Dendritic cell treated with granulocyte-macrophage colony-stimulating factor and Interleukin-4, amounts not matched to agents 40 ng/mL and 50 ng/mL, for 4 days (primary cell): ENCODE measurements around the gene TRIM37.
"Not testable (repeated sequence)": the region's sequence is repeated elsewhere in the genome, so short reads cannot be mapped to it uniquely, and the experiment has no call there.

Source experiments
- H3K27ac Mint-ChIP-seq: one replicate; pipeline ENCODE4 v1.8.0; 2022; ENCODE audit warnings: mild to moderate bottlenecking, mixed read lengths
- H3K27me3 Mint-ChIP-seq: one replicate; pipeline ENCODE4 v1.8.0; 2022; ENCODE audit warnings: mild to moderate bottlenecking, mixed read lengths
- H3K36me3 Mint-ChIP-seq: one replicate; pipeline ENCODE4 v1.8.0; 2022; ENCODE audit warnings: low read depth, mixed read lengths
- H3K4me1 Mint-ChIP-seq: one replicate; pipeline ENCODE4 v1.8.0; 2022; ENCODE audit warnings: low read depth, mixed read lengths
- H3K4me3 Mint-ChIP-seq: one replicate; pipeline ENCODE4 v1.8.0; 2022; ENCODE audit warnings: mild to moderate bottlenecking, moderate library complexity, mixed read lengths
- H3K9me3 Mint-ChIP-seq: one replicate; pipeline ENCODE4 v1.8.0; 2022; ENCODE audit warnings: mixed read lengths
- intact Hi-C: fragments of 100-400 bp; cut with micrococcal nuclease; formaldehyde crosslinking; loops from one replicate; pipeline ENCODE4 v1.15.0; 2022

TRIM37 gene

GRCh38 chr17:58980706-58981481, 125.8 kb downstream of the TRIM37 start:
- no peaks in the 10 kb centered on the region for H3K36me3 Mint-ChIP-seq
- H3K4me1 Mint-ChIP-seq = peaks cover 6% of the 10 kb centered on the region
- no peaks in the 10 kb centered on the region for H3K27me3 Mint-ChIP-seq
- H3K9me3 Mint-ChIP-seq = no peaks in the 10 kb centered on the region
- no peak overlapping the region for H3K27ac Mint-ChIP-seq
- H3K4me3 Mint-ChIP-seq = no peak overlapping the region
- intact Hi-C loops = no loop called here

- no peak overlapping the region for H3K4me3 Mint-ChIP-seq
- H3K27ac Mint-ChIP-seq = no peak overlapping the region
- peaks cover 16% of the 10 kb centered on the region for H3K4me1 Mint-ChIP-seq
- intact Hi-C loops = no loop called here
- H3K9me3 Mint-ChIP-seq = no peaks in the 10 kb centered on the region
- no peaks in the 10 kb centered on the region for H3K36me3 Mint-ChIP-seq
- H3K27me3 Mint-ChIP-seq = no peaks in the 10 kb centered on the region
Measured at GRCh38 chr17:58976541-58976940, 130.1 kb downstream of the TRIM37 start.

GRCh38 chr17:58974354-58974753, 132.3 kb downstream of the TRIM37 start:
- Mint-ChIP-seq H3K27me3 (no peaks in the 10 kb centered on the region), H3K27ac (no peak overlapping the region), H3K36me3 (no peaks in the 10 kb centered on the region), H3K4me3 (no peak overlapping the region), H3K9me3 (no peaks in the 10 kb centered on the region), H3K4me1 (peaks cover 17% of the 10 kb centered on the region)
- intact Hi-C loops = no loop called here

GRCh38 chr17:58970609-58971450, 135.8 kb downstream of the TRIM37 start:
- intact Hi-C loops = no loop called here
- Mint-ChIP-seq H3K4me3 (no peak overlapping the region), H3K27ac (no peak overlapping the region)

GRCh38 chr17:58969612-58970011, 137.1 kb downstream of the TRIM37 start:
- no peaks in the 10 kb centered on the region for H3K27me3 Mint-ChIP-seq
- intact Hi-C loops = no loop called here

More at GRCh38 chr17:58970609-58971450, 135.8 kb downstream of the TRIM37 start:
- Mint-ChIP-seq H3K36me3 (no peaks in the 10 kb centered on the region), H3K4me1 (peaks cover 15% of the 10 kb centered on the region), H3K27me3 (no peaks in the 10 kb centered on the region), H3K9me3 (no peaks in the 10 kb centered on the region)

GRCh38 chr17:58969156-58969555, 137.5 kb downstream of the TRIM37 start:
- Mint-ChIP-seq H3K4me1 (peaks cover 9% of the 10 kb centered on the region), H3K27me3 (no peaks in the 10 kb centered on the region), H3K9me3 (no peaks in the 10 kb centered on the region), H3K4me3 (no peak overlapping the region), H3K27ac (no peak overlapping the region), H3K36me3 (no peaks in the 10 kb centered on the region)
- intact Hi-C loops = no loop called here

More at GRCh38 chr17:58969612-58970011, 137.1 kb downstream of the TRIM37 start:
- H3K4me1 Mint-ChIP-seq = peaks cover 9% of the 10 kb centered on the region
- no peaks in the 10 kb centered on the region for H3K9me3 Mint-ChIP-seq
- no peak overlapping the region for H3K4me3 Mint-ChIP-seq
- no peaks in the 10 kb centered on the region for H3K36me3 Mint-ChIP-seq
- H3K27ac Mint-ChIP-seq = no peak overlapping the region

GRCh38 chr17:58968426-58969061, 138.1 kb downstream of the TRIM37 start:
- H3K4me1 Mint-ChIP-seq = peaks cover 9% of the 10 kb centered on the region

GRCh38 chr17:58966208-58966607, 140.5 kb downstream of the TRIM37 start:
- peaks cover 3% of the 10 kb centered on the region for H3K27me3 Mint-ChIP-seq
- no peak overlapping the region for H3K4me3 Mint-ChIP-seq
- H3K36me3 Mint-ChIP-seq = no peaks in the 10 kb centered on the region
- intact Hi-C loops = no loop called here
- H3K4me1 Mint-ChIP-seq = peaks cover 12% of the 10 kb centered on the region
- no peak overlapping the region for H3K27ac Mint-ChIP-seq
- no peaks in the 10 kb centered on the region for H3K9me3 Mint-ChIP-seq

More at GRCh38 chr17:58968426-58969061, 138.1 kb downstream of the TRIM37 start:
- Mint-ChIP-seq H3K9me3 (no peaks in the 10 kb centered on the region), H3K36me3 (no peaks in the 10 kb centered on the region), H3K27ac (no peak overlapping the region), H3K4me3 (no peak overlapping the region), H3K27me3 (no peaks in the 10 kb centered on the region)
- intact Hi-C loops = no loop called here

- Mint-ChIP-seq H3K4me1 (peaks cover 14% of the 10 kb centered on the region), H3K9me3 (no peaks in the 10 kb centered on the region), H3K36me3 (no peaks in the 10 kb centered on the region), H3K27me3 (peaks cover 3% of the 10 kb centered on the region), H3K27ac (no peak overlapping the region), H3K4me3 (no peak overlapping the region)
- intact Hi-C loops = no loop called here
Measured at GRCh38 chr17:58965221-58965620, 141.5 kb downstream of the TRIM37 start.

- H3K36me3 Mint-ChIP-seq = no peaks in the 10 kb centered on the region
- H3K9me3 Mint-ChIP-seq = no peaks in the 10 kb centered on the region
- H3K27ac Mint-ChIP-seq = no peak overlapping the region
- peaks cover 10% of the 10 kb centered on the region for H3K4me1 Mint-ChIP-seq
- peaks cover 3% of the 10 kb centered on the region for H3K27me3 Mint-ChIP-seq
- no peak overlapping the region for H3K4me3 Mint-ChIP-seq
- intact Hi-C loops = no loop called here
Measured at GRCh38 chr17:58960068-58960467, 146.6 kb downstream of the TRIM37 start.

- H3K4me3 Mint-ChIP-seq, H3K9me3 Mint-ChIP-seq, H3K36me3 Mint-ChIP-seq, H3K27ac Mint-ChIP-seq, intact Hi-C loops, H3K27me3 Mint-ChIP-seq: not testable (repeated sequence)
- peaks cover 30% of the 10 kb centered on the region for H3K4me1 Mint-ChIP-seq
Measured at GRCh38 chr17:58957725-58958073, 149.0 kb downstream of the TRIM37 start.

- H3K27me3 Mint-ChIP-seq = no peaks in the 10 kb centered on the region
- intact Hi-C loops = no loop called here
- no peaks in the 10 kb centered on the region for H3K36me3 Mint-ChIP-seq
- H3K4me1 Mint-ChIP-seq = peaks cover 30% of the 10 kb centered on the region
- H3K9me3 Mint-ChIP-seq = no peaks in the 10 kb centered on the region
- no peak overlapping the region for H3K27ac Mint-ChIP-seq
- no peak overlapping the region for H3K4me3 Mint-ChIP-seq
Measured at GRCh38 chr17:58956997-58957724, 149.5 kb downstream of the TRIM37 start.

GRCh38 chr17:58954358-58954757, 152.3 kb downstream of the TRIM37 start:
- Mint-ChIP-seq H3K27ac (peak overlapping the region; percentile 7), H3K36me3 (peaks cover 17% of the 10 kb centered on the region), H3K4me1 (peaks cover 26% of the 10 kb centered on the region), H3K9me3 (peaks cover 21% of the 10 kb centered on the region)
- H3K27me3 Mint-ChIP-seq, H3K4me3 Mint-ChIP-seq, intact Hi-C loops: not testable (repeated sequence)
